ENCODE results near the gene USP17L5.
"Not testable (repeated sequence)": the region's sequence is repeated elsewhere in the genome, so short reads cannot be mapped to it uniquely, and the experiment has no call there.

DNA sequence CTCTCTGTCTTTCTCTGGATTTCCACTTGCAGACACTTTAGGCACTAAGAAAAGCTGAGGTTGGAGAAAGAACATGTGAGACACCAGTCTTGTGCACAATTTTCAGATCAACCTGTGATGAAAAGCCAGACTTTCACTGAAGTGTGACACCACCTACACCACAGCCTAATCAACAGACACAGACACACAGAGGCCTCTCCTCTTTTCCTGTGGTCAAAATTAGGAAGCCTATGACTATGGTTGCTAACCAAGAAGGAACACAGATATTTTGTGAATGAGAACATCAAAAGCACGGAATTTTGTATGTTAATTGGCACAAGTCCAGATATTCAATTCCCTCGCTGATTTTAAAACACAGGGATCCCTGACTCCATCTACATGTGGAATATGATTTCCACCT, 49.8 kb downstream of the USP17L5 start:
- not testable (repeated sequence) for TF ChIP-seq TAF1 (IDR thresholded peaks at IDR 0.05; ENCODE audit: borderline replicate concordance, low read depth, low read length); POLR2AphosphoS5 (IDR thresholded peaks at IDR 0.05; ENCODE audit: low read depth, low read length); POLR2A (IDR thresholded peaks at IDR 0.05; ENCODE audit: low read depth, low read length)
